Immature natural killer cell (primary cell): ENCODE data around the gene CHST11. TPM values are rescaled to one million over a fixed set of nuclear protein-coding genes. Genes with fewer than 3 reads are reported as not detected.
A peak's percentile ranks its signal among the peaks of the same experiment; 100 is the strongest.

Experiments
- DNase-seq, 3 donors: peaks; one replicate each; pipeline ENCODE4 v3.0.0; 2022; ENCODE audit warnings: mixed read lengths in 1 of 3
- H3K27ac Mint-ChIP-seq, 6 donors: one replicate each; pipeline ENCODE4 v1.8.0; 2020; ENCODE audit warnings: mixed read lengths in 6 of 6, mild to moderate bottlenecking in 5 of 6, inconsistent platforms in 4 of 6, moderate library complexity in 3 of 6
- H3K27me3 Mint-ChIP-seq, 3 donors: one replicate each; pipeline ENCODE4 v1.8.0; 2020 to 2021; ENCODE audit warnings: low read depth in 3 of 3, mild to moderate bottlenecking in 3 of 3, mixed read lengths in 3 of 3, moderate library complexity in 3 of 3, inconsistent platforms in 1 of 3
- H3K36me3 Mint-ChIP-seq, 3 donors: one replicate each; pipeline ENCODE4 v1.8.0; 2020; ENCODE audit warnings: mixed read lengths in 3 of 3, inconsistent platforms in 2 of 3, mild to moderate bottlenecking in 2 of 3
- H3K4me1 Mint-ChIP-seq, 2 donors: one replicate each; pipeline ENCODE4 v1.8.0; 2020; ENCODE audit warnings: inconsistent platforms in 2 of 2, mild to moderate bottlenecking in 2 of 2, mixed read lengths in 2 of 2, moderate library complexity in 1 of 2
- H3K4me3 Mint-ChIP-seq, 5 donors: one replicate each; pipeline ENCODE4 v1.8.0; 2020; ENCODE audit warnings: mild to moderate bottlenecking in 5 of 5, mixed read lengths in 5 of 5, inconsistent platforms in 3 of 5, moderate library complexity in 3 of 5
- H3K9me3 Mint-ChIP-seq, 6 donors: one replicate each; pipeline ENCODE4 v1.8.0; 2020; ENCODE audit warnings: mild to moderate bottlenecking in 6 of 6, mixed read lengths in 6 of 6, inconsistent platforms in 4 of 6, moderate library complexity in 3 of 6
- polyA plus RNA-seq, 3 donors: library from polyadenylated mRNA; unstranded; fragments of 300-500 nt; fragmentation: Illumina TruSeq; gene quantifications; one replicate each; pipeline ENCODE4 v1.2.3, GENCODE V29; 2021

Gene CHST11
- polyA plus RNA-seq, 3 donors from 2014 or later = 42.5 to 90.1 (median 78.4) TPM

DNA sequence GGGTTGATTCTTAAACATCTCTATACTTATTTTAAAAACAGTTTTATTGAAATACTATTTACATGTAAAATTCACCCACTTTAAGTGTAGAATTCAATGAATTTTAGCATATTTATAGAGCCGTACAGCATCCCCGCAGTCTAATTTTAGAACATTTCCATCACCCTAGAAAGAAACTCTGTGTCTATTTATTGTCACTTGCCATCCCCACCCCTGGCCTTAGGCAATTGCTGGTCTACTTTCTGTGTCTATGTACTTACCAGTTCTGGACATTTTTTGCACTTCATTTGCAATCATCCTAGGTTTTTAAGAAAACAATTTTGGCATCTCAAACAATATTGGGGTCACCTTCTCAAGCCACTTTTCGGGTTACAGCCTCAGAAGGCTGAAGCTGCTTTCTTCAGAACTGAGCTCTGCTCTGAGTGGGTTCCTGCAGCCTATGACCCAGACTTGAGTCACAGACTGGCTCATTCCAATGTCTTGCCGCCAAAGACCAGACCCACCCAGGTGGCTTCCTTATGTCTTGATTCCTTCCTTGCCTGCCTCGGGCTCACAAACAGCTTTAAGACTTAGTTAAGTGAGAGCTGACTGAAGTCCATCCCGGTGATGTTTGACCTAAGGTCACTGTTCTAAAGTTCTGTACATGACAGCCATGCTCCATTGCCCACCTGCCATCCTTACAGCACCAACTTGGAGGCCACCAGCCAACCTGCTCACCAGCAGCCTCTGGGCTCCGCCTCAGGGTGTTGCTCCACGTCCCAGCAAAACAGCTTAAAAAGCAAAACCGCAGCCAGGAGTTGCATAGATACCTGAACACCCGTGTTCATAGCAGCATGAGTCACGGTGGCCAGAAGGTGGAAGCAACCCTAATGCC, 131.5 kb downstream of the CHST11 start:
- H3K4me1 Mint-ChIP-seq = peaks cover 63 to 84% of the 10 kb centered on the region in 2 donors
- DNase-seq = no peak
- peaks cover 0 to 2% (median 0%) of the 10 kb centered on the region in 3 donors for H3K27me3 Mint-ChIP-seq
- no peak overlapping the region for H3K27ac Mint-ChIP-seq
- H3K9me3 Mint-ChIP-seq = no peaks in the 10 kb centered on the region
- no peak overlapping the region for H3K4me3 Mint-ChIP-seq
- peaks cover 0 to 4% (median 0%) of the 10 kb centered on the region in 3 donors for H3K36me3 Mint-ChIP-seq

GRCh38 chr12:104588921-104589590, 132.3 kb downstream of the CHST11 start:
- Mint-ChIP-seq H3K27ac (no peak overlapping the region), H3K36me3 (peaks cover 0 to 4% (median 0%) of the 10 kb centered on the region in 3 donors), H3K9me3 (no peaks in the 10 kb centered on the region), H3K27me3 (peaks cover 0 to 2% (median 0%) of the 10 kb centered on the region in 3 donors), H3K4me1 (peaks cover 63 to 84% of the 10 kb centered on the region in 2 donors), H3K4me3 (no peak overlapping the region)
- DNase-seq = no peak

- Mint-ChIP-seq H3K4me1 (peaks cover 60 to 83% of the 10 kb centered on the region in 2 donors), H3K27ac (no peak overlapping the region), H3K4me3 (no peak overlapping the region), H3K36me3 (peaks cover 0 to 4% (median 0%) of the 10 kb centered on the region in 3 donors), H3K27me3 (peaks cover 0 to 2% (median 0%) of the 10 kb centered on the region in 3 donors), H3K9me3 (no peaks in the 10 kb centered on the region)
- DNase-seq = no peak
Observed at GRCh38 chr12:104590022-104590421, 133.3 kb downstream of the CHST11 start.

DNA sequence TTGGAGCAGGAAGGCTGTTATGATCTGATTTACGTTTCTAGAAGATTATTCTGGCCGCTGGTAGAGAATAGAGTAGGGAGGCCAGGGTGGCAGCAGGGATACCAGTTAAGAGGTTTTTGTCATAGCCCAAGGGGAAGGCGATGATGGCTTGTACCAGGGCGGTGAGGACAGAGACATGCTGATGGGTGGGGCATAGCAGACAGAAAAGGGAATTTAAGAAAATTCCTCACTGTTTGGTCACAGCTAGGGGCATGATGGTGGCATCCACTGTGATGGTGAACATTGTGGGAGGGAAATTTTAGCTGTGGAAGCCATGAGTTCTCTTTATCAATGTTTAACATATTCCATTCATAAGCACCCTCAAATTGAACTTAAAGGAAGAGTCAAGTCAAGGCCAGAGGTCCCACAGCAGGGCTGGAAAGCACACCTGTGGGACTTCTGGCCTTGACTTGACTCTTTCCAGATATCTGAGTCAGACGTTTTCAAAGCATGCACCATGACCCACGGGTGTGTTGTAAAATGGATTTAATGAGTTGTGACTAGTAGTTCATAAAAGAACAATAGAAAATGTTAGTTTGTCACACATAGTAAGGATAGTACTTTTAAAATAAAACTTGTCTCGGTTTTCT, 134.6 kb downstream of the CHST11 start:
- peak overlapping the region in 2 of 6 donors; percentile 36 to 38 for H3K27ac Mint-ChIP-seq
- H3K4me1 Mint-ChIP-seq = peaks cover 60 to 83% of the 10 kb centered on the region in 2 donors
- peaks cover 0 to 2% (median 2%) of the 10 kb centered on the region in 3 donors for H3K27me3 Mint-ChIP-seq
- H3K9me3 Mint-ChIP-seq = no peaks in the 10 kb centered on the region
- no peak overlapping the region for H3K4me3 Mint-ChIP-seq
- H3K36me3 Mint-ChIP-seq = peaks cover 0 to 4% (median 0%) of the 10 kb centered on the region in 3 donors
- no peak for DNase-seq

DNA sequence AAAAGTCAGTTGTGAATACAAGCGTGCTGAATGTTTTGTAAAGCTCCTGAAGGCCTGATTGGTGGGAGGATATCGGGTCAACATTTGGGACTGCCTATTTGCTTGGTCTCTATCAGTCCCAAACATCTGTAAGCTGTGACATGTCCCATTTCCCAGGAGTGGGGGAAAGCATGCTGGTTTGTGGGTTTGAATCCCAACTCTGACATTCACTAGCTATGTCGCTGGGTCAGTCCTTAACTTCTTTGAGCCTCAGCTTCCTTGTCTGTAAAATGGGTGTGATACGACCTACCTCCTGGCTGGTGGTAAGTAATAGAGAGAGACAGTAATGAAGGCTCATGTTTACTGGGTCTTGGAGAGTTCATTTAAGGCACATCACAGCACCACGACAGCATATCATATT, 136.7 kb downstream of the CHST11 start:
- H3K9me3 Mint-ChIP-seq = no peaks in the 10 kb centered on the region
- no peak overlapping the region for H3K4me3 Mint-ChIP-seq
- peaks cover 0 to 2% (median 2%) of the 10 kb centered on the region in 3 donors for H3K27me3 Mint-ChIP-seq
- peak overlapping the region in 3 of 6 donors; percentile 9 to 51 (median 24) for H3K27ac Mint-ChIP-seq
- H3K36me3 Mint-ChIP-seq = peaks cover 0 to 4% (median 0%) of the 10 kb centered on the region in 3 donors
- H3K4me1 Mint-ChIP-seq = peaks cover 70 to 87% of the 10 kb centered on the region in 2 donors
- no peak for DNase-seq

- Mint-ChIP-seq H3K4me3 (no peak overlapping the region), H3K4me1 (peaks cover 85 to 91% of the 10 kb centered on the region in 2 donors), H3K27me3 (peaks cover 0 to 2% (median 0%) of the 10 kb centered on the region in 3 donors), H3K27ac (peak overlapping the region in 4 of 6 donors; percentile 9 to 33 (median 26)), H3K36me3 (no peaks in the 10 kb centered on the region), H3K9me3 (no peaks in the 10 kb centered on the region)
- no peak for DNase-seq
Observed at GRCh38 chr12:104596134-104596799, 139.5 kb downstream of the CHST11 start.

- no peak for DNase-seq
- peaks cover 91 to 98% of the 10 kb centered on the region in 2 donors for H3K4me1 Mint-ChIP-seq
- H3K4me3 Mint-ChIP-seq = no peak overlapping the region
- H3K9me3 Mint-ChIP-seq = no peaks in the 10 kb centered on the region
- peak overlapping the region in 4 of 6 donors; percentile 9 to 59 (median 22) for H3K27ac Mint-ChIP-seq
- no peaks in the 10 kb centered on the region for H3K36me3 Mint-ChIP-seq
- peaks cover 0 to 3% (median 2%) of the 10 kb centered on the region in 3 donors for H3K27me3 Mint-ChIP-seq
Observed at GRCh38 chr12:104596898-104597843, 140.4 kb downstream of the CHST11 start.

DNA sequence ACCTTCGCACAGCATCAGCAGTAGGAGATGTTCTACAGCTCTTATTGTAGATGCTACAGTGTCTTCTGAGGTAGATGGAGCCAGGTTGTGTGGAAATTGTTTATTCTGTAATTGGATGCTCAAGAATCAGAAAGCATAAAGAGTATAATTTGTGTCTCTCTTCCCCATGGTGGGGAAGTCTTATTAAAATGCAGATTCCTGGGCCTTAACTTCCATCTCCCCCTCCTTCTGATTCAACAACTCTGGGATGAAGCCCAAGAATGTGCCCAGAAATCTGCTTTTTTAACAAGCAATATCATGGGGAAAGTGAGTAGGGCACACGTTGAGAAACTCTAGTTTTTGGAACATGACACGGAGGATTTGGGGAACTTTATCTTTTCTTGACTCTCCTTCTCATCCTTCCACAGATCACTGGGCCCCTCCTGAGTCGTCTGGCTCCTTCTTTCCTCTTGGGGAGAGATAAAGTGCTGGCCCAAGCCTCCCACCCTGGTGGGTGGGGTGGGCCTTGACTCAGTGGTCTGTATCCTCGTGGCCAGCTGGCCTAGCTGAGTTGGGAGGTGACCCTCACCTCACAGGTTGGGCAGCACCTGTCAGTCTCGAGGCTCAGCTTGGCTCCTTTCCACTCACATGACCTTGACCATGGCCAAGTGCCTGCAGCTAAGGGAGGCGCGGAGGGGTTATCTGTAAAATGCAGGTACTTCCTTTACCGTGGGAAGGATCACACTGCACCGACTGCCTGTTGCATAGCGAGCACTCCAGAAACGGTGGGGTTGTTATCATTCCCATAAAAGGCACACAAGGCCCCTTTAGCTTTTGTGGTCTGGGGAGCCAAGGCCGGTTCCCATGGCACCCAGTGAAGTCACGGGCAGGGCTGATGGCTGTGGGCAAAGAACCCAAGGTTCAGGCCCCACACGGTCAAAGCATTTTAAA, 141.9 kb downstream of the CHST11 start:
- no peaks in the 10 kb centered on the region for H3K9me3 Mint-ChIP-seq
- peaks cover 93 to 98% of the 10 kb centered on the region in 2 donors for H3K4me1 Mint-ChIP-seq
- peak overlapping the region in 2 of 6 donors; percentile 24 to 62 for H3K27ac Mint-ChIP-seq
- no peak for DNase-seq
- H3K27me3 Mint-ChIP-seq = peaks cover 0 to 3% (median 2%) of the 10 kb centered on the region in 3 donors
- H3K36me3 Mint-ChIP-seq = peaks cover 0 to 4% (median 0%) of the 10 kb centered on the region in 3 donors
- no peak overlapping the region for H3K4me3 Mint-ChIP-seq

DNA sequence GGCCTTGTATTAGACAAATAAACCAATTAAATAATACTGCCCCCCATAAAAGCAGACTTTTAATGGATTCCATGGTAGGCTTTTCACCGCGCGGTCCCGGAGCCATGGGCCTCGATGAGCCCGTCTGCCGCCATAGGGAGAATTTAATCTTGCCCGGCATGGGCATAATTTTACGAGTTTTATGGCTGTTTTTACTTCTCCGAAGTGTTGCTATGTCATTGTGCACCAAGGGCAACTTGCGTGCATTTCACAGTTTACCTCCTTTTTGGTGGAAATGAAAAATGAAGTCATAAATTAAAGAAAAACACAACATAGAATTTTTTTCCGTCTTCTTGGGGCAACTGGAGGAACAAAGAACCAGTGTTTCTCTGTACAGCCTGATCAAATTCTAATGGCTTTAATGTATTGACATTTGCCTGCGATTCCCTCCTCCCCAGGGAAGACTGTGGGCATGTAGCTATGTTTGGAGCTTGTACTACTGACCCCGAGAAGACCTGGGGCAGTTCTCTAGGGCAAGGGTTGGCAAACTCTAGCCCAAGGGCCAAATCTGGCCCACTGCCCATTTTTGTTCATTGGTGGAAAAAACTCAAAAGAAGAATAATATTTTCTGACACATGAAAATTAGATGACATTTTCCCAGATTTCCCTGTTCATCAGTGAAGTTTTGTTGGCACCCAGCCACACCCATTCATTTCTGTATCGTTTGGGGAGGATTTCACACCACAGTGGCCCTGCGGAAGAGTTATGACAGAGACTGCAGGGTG, 142.7 kb downstream of the CHST11 start:
- H3K27ac Mint-ChIP-seq = no peak overlapping the region
- peaks cover 93 to 98% of the 10 kb centered on the region in 2 donors for H3K4me1 Mint-ChIP-seq

GRCh38 chr12:104600036-104600712, 143.4 kb downstream of the CHST11 start:
- Mint-ChIP-seq H3K4me3 (no peak overlapping the region), H3K9me3 (no peaks in the 10 kb centered on the region), H3K4me1 (peaks cover 96 to 99% of the 10 kb centered on the region in 2 donors), H3K36me3 (peaks cover 0 to 4% (median 0%) of the 10 kb centered on the region in 3 donors), H3K27me3 (peaks cover 0 to 3% (median 2%) of the 10 kb centered on the region in 3 donors), H3K27ac (peak overlapping the region in 2 of 6 donors; percentile 30 to 46)
- DNase-seq = no peak

More for the DNA sequence above, 142.7 kb downstream of the CHST11 start:
- no peaks in the 10 kb centered on the region for H3K9me3 Mint-ChIP-seq
- peaks cover 0 to 3% (median 2%) of the 10 kb centered on the region in 3 donors for H3K27me3 Mint-ChIP-seq
- H3K36me3 Mint-ChIP-seq = peaks cover 0 to 4% (median 0%) of the 10 kb centered on the region in 3 donors
- DNase-seq = no peak
- H3K4me3 Mint-ChIP-seq = no peak overlapping the region
